SK-N-SH (cell line): ENCODE measurements around the gene HPCAL1. TPM values are rescaled to one million over a fixed set of nuclear protein-coding genes. Genes with fewer than 3 reads are reported as not detected.

Experiments
- CTCF ChIA-PET: fragments of 300-600, 350-600 bp; formaldehyde crosslinking; extraction: SDS; loops from one replicate; lab custom pipeline; 2021; lab: Yijun Ruan, JAX
- POLR2A ChIA-PET: fragments of 350-600 bp; sonication (Branson Sonifier 250); formaldehyde crosslinking; extraction: SDS; loops from one replicate; lab custom pipeline; 2020; ENCODE audit warnings: antibody characterized with exemption, inconsistent platforms; lab: Yijun Ruan, JAX
- DNase-seq: peaks from one replicate; pipeline ENCODE4 v3.0.0; 2012
- H2AFZ ChIP-seq: fragments of 200-600 bp; sonication (generic); 2 replicates; pipeline ENCODE4 v1.8.1; 2016; ENCODE audit warnings: antibody characterized with exemption, mild to moderate bottlenecking, low read depth
- H3F3A ChIP-seq: fragments of 200-600 bp; sonication (generic); replicated peaks from 2 replicates; pipeline ENCODE3; 2016; ENCODE audit warnings: antibody characterized with exemption, mild to moderate bottlenecking; ENCODE audit not compliant: insufficient read depth
- H3K27ac ChIP-seq, 2 experiments: fragments of 200-500 bp in 1 of 2; fragments of 200-600 bp in 1 of 2; sonication (Bioruptor generic) in 1 of 2; sonication (generic), shearing (Covaris generic) in 1 of 2; 2 replicates each; pipeline versions ENCODE4 v1.5.1 to v1.6.1; 2014 to 2016; ENCODE audit warnings: low read depth in 2 of 2, inconsistent platforms in 1 of 2, low read length in 1 of 2, mild to moderate bottlenecking in 1 of 2, mixed read lengths in 1 of 2
- H3K27me3 ChIP-seq: fragments of 200-600 bp; sonication (generic), shearing (Covaris generic); 2 replicates; pipeline ENCODE4 v1.6.1; 2016; ENCODE audit warnings: mixed run types; ENCODE audit not compliant: insufficient read depth
- H3K36me3 ChIP-seq, 2 experiments: fragments of 200-500 bp in 1 of 2; fragments of 200-600 bp in 1 of 2; sonication (Bioruptor generic) in 1 of 2; sonication (generic) in 1 of 2; replicated peaks in 1 of 2; 2 replicates each; pipeline versions ENCODE3 to v1.5.1; 2014 to 2016; ENCODE audit warnings: low read length in 1 of 2, mild to moderate bottlenecking in 1 of 2; ENCODE audit not compliant: insufficient read depth in 2 of 2, control insufficient read depth in 1 of 2
- H3K4me1 ChIP-seq, 2 experiments: fragments of 200-500 bp in 1 of 2; fragments of 200-600 bp in 1 of 2; sonication (Bioruptor generic) in 1 of 2; sonication (generic), shearing (Covaris generic) in 1 of 2; 2 replicates each; pipeline versions ENCODE4 v1.5.1 to v1.6.1; 2014 to 2016; ENCODE audit warnings: low read depth in 1 of 2, low read length in 1 of 2, mixed run types in 1 of 2; ENCODE audit not compliant: insufficient read depth in 2 of 2, control insufficient read depth in 1 of 2
- H3K4me2 ChIP-seq: fragments of 200-600 bp; sonication (generic), shearing (Covaris generic); 2 replicates; pipeline ENCODE4 v1.6.1; 2017; ENCODE audit warnings: mixed run types
- H3K4me3 ChIP-seq, 2 experiments: fragments of 200-500 bp in 1 of 2; fragments of 200-600 bp in 1 of 2; sonication (Bioruptor generic) in 1 of 2; sonication (generic), shearing (Covaris generic) in 1 of 2; 2 replicates each; pipeline versions ENCODE4 v1.5.1 to v1.8.1; 2014 to 2016; ENCODE audit warnings: low read depth in 2 of 2, inconsistent platforms in 1 of 2, low read length in 1 of 2, mild to moderate bottlenecking in 1 of 2, mixed read lengths in 1 of 2, moderate library complexity in 1 of 2
- H3K79me2 ChIP-seq: fragments of 200-600 bp; sonication (generic); 2 replicates; pipeline ENCODE4 v1.8.1; 2017; ENCODE audit warnings: mild to moderate bottlenecking; ENCODE audit not compliant: insufficient read depth
- H3K9ac ChIP-seq: fragments of 200-600 bp; sonication (generic); 2 replicates; pipeline ENCODE4 v1.6.1; 2017; ENCODE audit warnings: mixed run types
- H3K9me2 ChIP-seq: fragments of 200-600 bp; sonication (generic); 2 replicates; pipeline ENCODE4 v1.6.1; 2017; ENCODE audit warnings: mixed run types
- H3K9me3 ChIP-seq: fragments of 200-600 bp; sonication (generic); 2 replicates; pipeline ENCODE4 v1.6.1; 2017; ENCODE audit warnings: mixed run types, mild to moderate bottlenecking, moderate library complexity
- H4K20me1 ChIP-seq: fragments of 200-600 bp; sonication (generic); 2 replicates; pipeline ENCODE4 v1.6.1; 2017; ENCODE audit warnings: mild to moderate bottlenecking, mixed run types; ENCODE audit not compliant: insufficient read depth
- CHD2 ChIP-seq: fragments of 150-350 bp; IDR thresholded peaks from 2 replicates; pipeline ENCODE4 v1.6.1; 2018; ENCODE audit warnings: low read length; ENCODE audit not compliant: partially characterized antibody
- EP300 ChIP-seq, 2 experiments: IDR thresholded peaks; 2 replicates each; pipeline versions ENCODE4 v1.4.0 to v1.6.1; 2012; ENCODE audit warnings: borderline replicate concordance in 1 of 2, low read depth in 1 of 2, low read length in 1 of 2
- MEF2A ChIP-seq: IDR thresholded peaks from 2 replicates; pipeline ENCODE4 v1.4.0; 2012; ENCODE audit warnings: low read depth, borderline replicate concordance
- POLR2AphosphoS5 ChIP-seq: IDR thresholded peaks from 2 replicates; pipeline ENCODE4 v1.6.1; 2012; ENCODE audit warnings: low read depth, low read length
- RCOR1 ChIP-seq: fragments of 150-350 bp; IDR thresholded peaks from 2 replicates; pipeline ENCODE4 v1.6.1; 2017; ENCODE audit warnings: antibody characterized with exemption, low read length
- TAF1 ChIP-seq: IDR thresholded peaks from 2 replicates; pipeline ENCODE4 v1.6.1; 2012; ENCODE audit warnings: low read depth, mild to moderate bottlenecking, low read length, moderate library complexity, borderline replicate concordance
- TEAD4 ChIP-seq: IDR thresholded peaks from 2 replicates; pipeline ENCODE4 v1.4.0; 2012; ENCODE audit warnings: mild to moderate bottlenecking, borderline replicate concordance; ENCODE audit not compliant: insufficient read depth
- YY1 ChIP-seq: IDR thresholded peaks from 2 replicates; pipeline ENCODE4 v1.4.0; 2012; ENCODE audit warnings: low read depth, mild to moderate bottlenecking
- WGBS: methylation state at CpG from one replicate; pipeline ENCODE4 v1.1.6; 2017; ENCODE audit warnings: low lambda C conversion rate; 5-methylcytosine and 5-hydroxymethylcytosine counted together
- polyA plus RNA-seq, 3 experiments: library from polyadenylated mRNA; depleted of rRNA; stranded (reverse); fragments of >200 nt; gene quantifications; 2 replicates each; pipeline ENCODE4 v1.2.3, GENCODE V29; 2012
- TF ChIP-seq, protein P1 (sequence below): IDR thresholded peaks from 2 replicates; pipeline ENCODE4; 2012
- TF ChIP-seq, protein P2 (sequence below): IDR thresholded peaks from 2 replicates; pipeline ENCODE4 v1.6.1; 2012; ENCODE audit warnings: mild to moderate bottlenecking, low read depth, low read length, moderate library complexity
- TF ChIP-seq, protein P3 (sequence below): IDR thresholded peaks from 2 replicates; pipeline ENCODE4 v1.4.0; 2012; ENCODE audit warnings: low read depth, borderline replicate concordance

HPCAL1 gene
- polyA plus RNA-seq, 1 of the 3 experiments (the other 2 are of a cell fraction), result 77.0 TPM

DNA sequence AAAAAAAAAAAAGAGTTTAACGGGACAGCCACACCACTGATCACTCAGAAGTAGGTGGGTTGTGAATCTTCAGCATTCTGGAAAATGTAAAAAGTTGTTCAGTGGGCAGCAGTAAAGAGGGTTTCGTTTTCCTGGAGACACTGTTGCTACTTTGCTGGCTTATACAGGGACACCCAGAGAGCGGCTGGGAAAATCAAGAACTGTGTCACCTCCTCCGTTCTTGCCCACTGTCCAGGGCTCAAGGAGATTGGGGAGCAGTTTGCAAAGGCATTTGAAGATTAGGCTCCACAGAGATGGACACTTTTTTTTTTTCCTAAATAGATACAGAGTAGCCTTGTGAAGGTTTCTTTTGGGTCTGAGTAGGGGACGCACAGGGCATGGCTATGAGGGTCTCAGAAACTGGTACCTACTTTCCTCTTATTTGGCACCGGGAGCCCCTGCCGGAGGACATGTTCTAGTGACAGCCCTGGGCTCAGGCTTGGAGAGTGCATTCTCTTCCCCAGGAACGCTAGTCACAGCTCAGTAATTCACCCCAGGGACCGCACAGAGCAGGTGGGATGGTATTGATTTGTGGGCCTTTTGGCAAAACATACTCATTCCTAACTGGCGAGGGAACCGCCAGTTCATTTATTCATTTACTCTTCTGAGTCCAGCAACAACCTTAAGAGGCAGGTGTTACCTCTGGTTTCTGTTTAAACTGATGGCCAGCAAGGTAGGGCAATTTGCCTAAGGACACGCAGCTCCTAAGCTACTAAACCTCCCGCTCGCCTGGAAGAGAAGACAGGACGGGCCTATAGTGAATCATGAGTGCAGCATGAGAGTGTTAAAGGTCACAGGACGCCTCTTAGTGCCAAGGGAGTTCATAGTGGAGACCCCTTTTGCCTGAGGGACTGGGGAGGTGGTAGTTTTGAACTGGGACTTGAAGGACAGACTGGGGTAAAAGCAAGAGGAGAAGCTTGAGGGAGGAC is 53.1 kb downstream of the HPCAL1 start:
- Histone ChIP-seq H3K9ac (no peak overlapping the region), H3K36me3 (no peaks in the 10 kb centered on the region), H4K20me1 (peaks cover 8% of the 10 kb centered on the region; the same call in 1 of the 2 replicates)
- 93% methylated on average over 16 of the region's 16 CpGs for WGBS
- no peak for TF ChIP-seq RCOR1
- no peak for TF ChIP-seq TAF1
- TF ChIP-seq, protein P1, sequence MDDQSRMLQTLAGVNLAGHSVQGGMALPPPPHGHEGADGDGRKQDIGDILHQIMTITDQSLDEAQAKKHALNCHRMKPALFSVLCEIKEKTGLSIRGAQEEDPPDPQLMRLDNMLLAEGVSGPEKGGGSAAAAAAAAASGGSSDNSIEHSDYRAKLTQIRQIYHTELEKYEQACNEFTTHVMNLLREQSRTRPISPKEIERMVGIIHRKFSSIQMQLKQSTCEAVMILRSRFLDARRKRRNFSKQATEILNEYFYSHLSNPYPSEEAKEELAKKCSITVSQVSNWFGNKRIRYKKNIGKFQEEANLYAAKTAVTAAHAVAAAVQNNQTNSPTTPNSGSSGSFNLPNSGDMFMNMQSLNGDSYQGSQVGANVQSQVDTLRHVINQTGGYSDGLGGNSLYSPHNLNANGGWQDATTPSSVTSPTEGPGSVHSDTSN, result no peak
- TF ChIP-seq YY1, result no peak
- TF ChIP-seq CHD2, result no peak
- TF ChIP-seq, protein P2, sequence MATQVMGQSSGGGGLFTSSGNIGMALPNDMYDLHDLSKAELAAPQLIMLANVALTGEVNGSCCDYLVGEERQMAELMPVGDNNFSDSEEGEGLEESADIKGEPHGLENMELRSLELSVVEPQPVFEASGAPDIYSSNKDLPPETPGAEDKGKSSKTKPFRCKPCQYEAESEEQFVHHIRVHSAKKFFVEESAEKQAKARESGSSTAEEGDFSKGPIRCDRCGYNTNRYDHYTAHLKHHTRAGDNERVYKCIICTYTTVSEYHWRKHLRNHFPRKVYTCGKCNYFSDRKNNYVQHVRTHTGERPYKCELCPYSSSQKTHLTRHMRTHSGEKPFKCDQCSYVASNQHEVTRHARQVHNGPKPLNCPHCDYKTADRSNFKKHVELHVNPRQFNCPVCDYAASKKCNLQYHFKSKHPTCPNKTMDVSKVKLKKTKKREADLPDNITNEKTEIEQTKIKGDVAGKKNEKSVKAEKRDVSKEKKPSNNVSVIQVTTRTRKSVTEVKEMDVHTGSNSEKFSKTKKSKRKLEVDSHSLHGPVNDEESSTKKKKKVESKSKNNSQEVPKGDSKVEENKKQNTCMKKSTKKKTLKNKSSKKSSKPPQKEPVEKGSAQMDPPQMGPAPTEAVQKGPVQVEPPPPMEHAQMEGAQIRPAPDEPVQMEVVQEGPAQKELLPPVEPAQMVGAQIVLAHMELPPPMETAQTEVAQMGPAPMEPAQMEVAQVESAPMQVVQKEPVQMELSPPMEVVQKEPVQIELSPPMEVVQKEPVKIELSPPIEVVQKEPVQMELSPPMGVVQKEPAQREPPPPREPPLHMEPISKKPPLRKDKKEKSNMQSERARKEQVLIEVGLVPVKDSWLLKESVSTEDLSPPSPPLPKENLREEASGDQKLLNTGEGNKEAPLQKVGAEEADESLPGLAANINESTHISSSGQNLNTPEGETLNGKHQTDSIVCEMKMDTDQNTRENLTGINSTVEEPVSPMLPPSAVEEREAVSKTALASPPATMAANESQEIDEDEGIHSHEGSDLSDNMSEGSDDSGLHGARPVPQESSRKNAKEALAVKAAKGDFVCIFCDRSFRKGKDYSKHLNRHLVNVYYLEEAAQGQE, result no peak
- no peak for TF ChIP-seq POLR2AphosphoS5
- TF ChIP-seq, protein P3, sequence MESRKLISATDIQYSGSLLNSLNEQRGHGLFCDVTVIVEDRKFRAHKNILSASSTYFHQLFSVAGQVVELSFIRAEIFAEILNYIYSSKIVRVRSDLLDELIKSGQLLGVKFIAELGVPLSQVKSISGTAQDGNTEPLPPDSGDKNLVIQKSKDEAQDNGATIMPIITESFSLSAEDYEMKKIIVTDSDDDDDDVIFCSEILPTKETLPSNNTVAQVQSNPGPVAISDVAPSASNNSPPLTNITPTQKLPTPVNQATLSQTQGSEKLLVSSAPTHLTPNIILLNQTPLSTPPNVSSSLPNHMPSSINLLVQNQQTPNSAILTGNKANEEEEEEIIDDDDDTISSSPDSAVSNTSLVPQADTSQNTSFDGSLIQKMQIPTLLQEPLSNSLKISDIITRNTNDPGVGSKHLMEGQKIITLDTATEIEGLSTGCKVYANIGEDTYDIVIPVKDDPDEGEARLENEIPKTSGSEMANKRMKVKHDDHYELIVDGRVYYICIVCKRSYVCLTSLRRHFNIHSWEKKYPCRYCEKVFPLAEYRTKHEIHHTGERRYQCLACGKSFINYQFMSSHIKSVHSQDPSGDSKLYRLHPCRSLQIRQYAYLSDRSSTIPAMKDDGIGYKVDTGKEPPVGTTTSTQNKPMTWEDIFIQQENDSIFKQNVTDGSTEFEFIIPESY, result no peak
- no peak for TF ChIP-seq TEAD4
- no peak for TF ChIP-seq EP300 (IDR thresholded peaks at IDR 0.05; ENCODE audit: borderline replicate concordance in 1 of 2, low read depth in 1 of 2, low read length in 1 of 2)
- no peak for TF ChIP-seq MEF2A
- TF ChIP-seq, all 33 proteins: peak for 0
- no peaks in the 10 kb centered on the region for H3K9me3 ChIP-seq
- no peak overlapping the region for H3K4me3 ChIP-seq
- H3K27ac ChIP-seq, result no peak overlapping the region; a peak in 1 of 4 replicates
- ChIA-PET POLR2A (interaction anchor here (0.6 kb wide), 1 partner anchor 53 kb away, joined by 3 read pairs; no protein-coding TSS in a partner anchor), CTCF (interaction anchor here (0.8 to 1.0 kb wide), 2 partner anchors 38 to 61 kb away, joined by 3 read pairs; no protein-coding TSS in a partner anchor)
- H3K9me2 ChIP-seq, result no peaks in the 10 kb centered on the region
- no peaks in the 10 kb centered on the region for H3K79me2 ChIP-seq
- H3K4me2 ChIP-seq, result no peak overlapping the region
- H3F3A ChIP-seq, result no peaks in the 10 kb centered on the region
- H3K27me3 ChIP-seq, result no peaks in the 10 kb centered on the region
- peaks cover 1 to 58% of the 10 kb centered on the region in 2 experiments; a peak in 1 of 4 replicates for H3K4me1 ChIP-seq
- no peak overlapping the region for H2AFZ ChIP-seq
- no peak for DNase-seq
